ENCODE measurements around the gene BORCS6. TPM values are rescaled to one million over a fixed set of nuclear protein-coding genes. Genes with fewer than 3 reads are reported as not detected.

Gene BORCS6
- total and polyA plus RNA-seq, 9 of the 15 experiments (the other 6 are each of a cell fraction or from before 2014, with no cell fraction given): 0.01 to 7.4 (median 2.3) TPM

GRCh38 chr17:8158267-8159031 is 31.5 kb downstream of the BORCS6 start (continued):
- TF ChIP-seq ZNF318 (IDR thresholded peaks at IDR 0.05; ENCODE audit: borderline replicate concordance in 1 of 2, low read depth in 1 of 2) (no peak), ARID1B (IDR thresholded peaks at IDR 0.05) (no peak), CHD1 (IDR thresholded peaks at IDR 0.05; ENCODE audit: low read length) (no peak), PTRF (tag; IDR thresholded peaks at IDR 0.05) (no peak), FUS (optimal IDR thresholded peaks at IDR 0.05; ENCODE audit: low read depth, low read length) (no peak), CTCF (IDR thresholded peaks at IDR 0.05 in 2 of 3, conservative IDR thresholded peaks at IDR 0.05 in 1 of 3; ENCODE audit: insufficient read depth in 2 of 3, low read depth in 1 of 3, low read length in 3 of 3) (peak; percentile 73 to 80 (median 79)), ZBTB1 (CRISPR knock-in tag; IDR thresholded peaks at IDR 0.05; ENCODE audit: borderline replicate concordance, low read depth) (no peak), SIN3A (IDR thresholded peaks at IDR 0.05; ENCODE audit: borderline replicate concordance in 2 of 2, control insufficient read depth in 1 of 2, low read depth in 2 of 2, low read length in 2 of 2) (no peak), ZNF639 (CRISPR knock-in tag; conservative IDR thresholded peaks at IDR 0.05 in 1 of 2, IDR thresholded peaks at IDR 0.05 in 1 of 2) (no peak), HOMEZ (CRISPR knock-in tag; IDR thresholded peaks at IDR 0.05) (no peak), NR2C2 (CRISPR knock-in tag; IDR thresholded peaks at IDR 0.05) (no peak), NR2C2 (tag; IDR thresholded peaks at IDR 0.05) (peak; percentile 39; the same call in 1 of the 2 replicates)
